HepG2 (cell line): ENCODE data around the gene IFT80. TPM values are rescaled to one million over a fixed set of nuclear protein-coding genes. Genes with fewer than 3 reads are reported as not detected.

Experiments used
- ATAC-seq: fragments of 200-7000 bp; cut with Tn5 transposase; 3 replicates; pipeline ENCODE4 v1.9.1; 2020; ENCODE audit warnings: mild to moderate bottlenecking, moderate library complexity
- BruUV-seq: library from RNA; stranded (reverse); fragments of 400-500 nt; replicated peaks from 2 replicates; lab custom pipeline; 2021; lab: Mats Ljungman, UMichigan
- CTCF ChIA-PET: fragments of 300-600 bp; formaldehyde crosslinking; extraction: SDS; loops from one replicate; lab custom pipeline; 2021; ENCODE audit warnings: low total read pairs, inconsistent platforms, low intra/inter-chr PET ratio; lab: Yijun Ruan, JAX
- POLR2A ChIA-PET: fragments of 350-600 bp; sonication (Branson Sonifier 250); formaldehyde crosslinking; loops from one replicate; lab custom pipeline; 2020; ENCODE audit warnings: antibody characterized with exemption, inconsistent platforms; lab: Yijun Ruan, JAX
- DNase-seq: peaks from one replicate; pipeline ENCODE4 v3.0.0-alpha.2; 2015; ENCODE audit warnings: low spot score
- FAIRE-seq: peaks from 3 replicates; lab custom pipeline; 2011; peaks lifted over from hg19 to GRCh38; lab: Jason Lieb, UNC
- H2AFZ ChIP-seq: one replicate; pipeline ENCODE4 v1.6.1; 2011; ENCODE audit warnings: low read length, inconsistent platforms
- H3K27ac ChIP-seq: fragments of 300-600 bp; 3 replicates; pipeline ENCODE4 v1.8.0; 2011; ENCODE audit warnings: mixed run types, mild to moderate bottlenecking, mixed read lengths, low read length, inconsistent platforms; ENCODE audit not compliant: insufficient read depth; ENCODE audit errors: extremely low read length
- H3K27me3 ChIP-seq, 2 experiments: fragments of 200-600 bp in 1 of 2; 2 replicates in 1 of 2; 3 replicates in 1 of 2; pipeline versions ENCODE4 v1.6.0 to v1.8.0; 2011; ENCODE audit warnings: low read length in 2 of 2, mild to moderate bottlenecking in 2 of 2, moderate library complexity in 2 of 2, inconsistent platforms in 1 of 2; ENCODE audit not compliant: insufficient read depth in 2 of 2, control insufficient read depth in 1 of 2
- H3K36me3 ChIP-seq, 2 experiments: fragments of 200-600 bp in 1 of 2; replicated peaks in 1 of 2; 2 replicates in 1 of 2; 3 replicates in 1 of 2; pipeline versions ENCODE4 v1.5.1 to v1.8.0; 2011; ENCODE audit warnings: low read length in 2 of 2, inconsistent platforms in 1 of 2; ENCODE audit not compliant: insufficient read depth in 2 of 2, control insufficient read depth in 1 of 2
- H3K4me1 ChIP-seq: 2 replicates; pipeline ENCODE4 v1.5.1; 2012; ENCODE audit warnings: low read length, inconsistent platforms; ENCODE audit not compliant: insufficient read depth
- H3K4me2 ChIP-seq: 2 replicates; pipeline ENCODE4 v1.6.0; 2011; ENCODE audit warnings: low read depth, low read length, inconsistent platforms
- H3K4me3 ChIP-seq, 3 experiments: fragments of 200-600 bp in 1 of 3; sonication (generic), shearing (Covaris generic) in 1 of 3; replicated peaks in 1 of 3; 2 replicates each; pipeline ENCODE4 v1.5.1; 2011 to 2016; ENCODE audit warnings: low read length in 3 of 3, inconsistent platforms in 2 of 3, low read depth in 2 of 3, mild to moderate bottlenecking in 2 of 3, control low read depth in 1 of 3, mixed read lengths in 1 of 3; ENCODE audit not compliant: insufficient read depth in 1 of 3
- H3K79me2 ChIP-seq: one replicate; pipeline ENCODE4 v1.6.1; 2011; ENCODE audit warnings: low read length, inconsistent platforms; ENCODE audit not compliant: insufficient read depth
- H3K9ac ChIP-seq: 2 replicates; pipeline ENCODE4 v1.6.0; 2011; ENCODE audit warnings: mild to moderate bottlenecking, low read depth, low read length, inconsistent platforms; ENCODE audit not compliant: insufficient read depth
- H3K9me3 ChIP-seq: 2 replicates; pipeline ENCODE4 v1.5.1; 2012; ENCODE audit warnings: mild to moderate bottlenecking, low read length
- H4K20me1 ChIP-seq: 2 replicates; pipeline ENCODE4 v1.6.0; 2011; ENCODE audit warnings: inconsistent platforms, mild to moderate bottlenecking, low read length, moderate library complexity; ENCODE audit not compliant: insufficient read depth
- ATAD3A ChIP-seq: sonication (generic); formaldehyde crosslinking; IDR thresholded peaks from 2 replicates; pipeline ENCODE4 v1.4.0; 2020; ENCODE audit warnings: missing genetic modification reagents
- GPN1 ChIP-seq: sonication (generic); formaldehyde crosslinking; IDR thresholded peaks from 2 replicates; pipeline ENCODE4 v1.5.1; 2020; ENCODE audit warnings: missing genetic modification reagents, borderline replicate concordance
- MTA3 ChIP-seq: sonication (generic); formaldehyde crosslinking; IDR thresholded peaks from 2 replicates; pipeline ENCODE4 v1.4.0; 2020; ENCODE audit warnings: missing genetic modification reagents
- RBFOX2 ChIP-seq: fragments of 200-400 bp; formaldehyde crosslinking; IDR thresholded peaks from 2 replicates; pipeline ENCODE4 v1.6.1; 2017; ENCODE audit warnings: low read depth, mild to moderate bottlenecking, low read length
- RCOR2 ChIP-seq: IDR thresholded peaks from 2 replicates; pipeline ENCODE4 v1.6.1; 2016; ENCODE audit warnings: missing biosample characterization, missing genetic modification reagents
- SRSF4 ChIP-seq: fragments of 200-400 bp; formaldehyde crosslinking; IDR thresholded peaks from one replicate; pipeline ENCODE4 v1.6.1; 2018; ENCODE audit warnings: mild to moderate bottlenecking, low read depth, low read length, moderate library complexity; ENCODE audit not compliant: poor library complexity, severe bottlenecking
- XBP1 ChIP-seq: sonication (generic); formaldehyde crosslinking; IDR thresholded peaks from 2 replicates; pipeline ENCODE4 v1.5.0; 2020; ENCODE audit warnings: missing genetic modification reagents
- YEATS2 ChIP-seq: sonication (generic); formaldehyde crosslinking; IDR thresholded peaks from 2 replicates; pipeline ENCODE4 v1.4.0; 2020; ENCODE audit warnings: missing genetic modification reagents, borderline replicate concordance
- ZNF30 ChIP-seq: sonication (generic); formaldehyde crosslinking; IDR thresholded peaks from 2 replicates; pipeline ENCODE4 v1.5.0; 2020; ENCODE audit warnings: mild to moderate bottlenecking, missing genetic modification reagents
- ZNF317 ChIP-seq: sonication (generic); formaldehyde crosslinking; IDR thresholded peaks from 2 replicates; pipeline ENCODE4 v1.5.0; 2020; ENCODE audit warnings: mild to moderate bottlenecking, missing genetic modification reagents
- ZNF44 ChIP-seq: sonication (generic); formaldehyde crosslinking; IDR thresholded peaks from 2 replicates; pipeline ENCODE4 v1.5.1; 2020; ENCODE audit warnings: mild to moderate bottlenecking, missing genetic modification reagents
- ZSCAN22 ChIP-seq: sonication (generic); formaldehyde crosslinking; IDR thresholded peaks from 2 replicates; pipeline ENCODE4 v1.4.0; 2020; ENCODE audit warnings: mild to moderate bottlenecking, missing genetic modification reagents
- WGBS: methylation state at CpG from one replicate; pipeline ENCODE4 v1.1.6; 2017; ENCODE audit warnings: low lambda C conversion rate; 5-methylcytosine and 5-hydroxymethylcytosine counted together
- in situ Hi-C: cut with HindIII; loops from 2 replicates; pipeline ENCODE4 v1.10.0; 2017; ENCODE audit warnings: low pct_unique_long_range_greater_than_20kb; ENCODE audit not compliant: extremely low pct_ligation_motif_present
- intact Hi-C: fragments of 100-400 bp; cut with micrococcal nuclease; formaldehyde crosslinking; loops from one replicate; pipeline ENCODE4 v1.10.0; 2022; ENCODE audit not compliant: unreplicated experiment
- polyA plus RNA-seq, 8 experiments: library from polyadenylated mRNA; depleted of rRNA in 3 of 8; stranded (reverse) in 7 of 8; unstranded in 1 of 8; fragments of >200 nt; fragmentation: Illumina TruSeq in 4 of 8; extraction: Trizol in 4 of 8; gene quantifications; 2 replicates each; pipeline versions ENCODE4 v1.2.1 to v1.2.3, GENCODE V29; 2011 to 2016; ENCODE audit warnings: low read depth in 4 of 8, missing spikeins in 1 of 8, mixed read lengths in 1 of 8; ENCODE audit not compliant: insufficient read depth in 1 of 8
- total RNA-seq, 5 experiments: library from RNA; depleted of rRNA; stranded (reverse); fragments of >200 nt; fragmentation: Illumina TruSeq; extraction: Trizol; gene quantifications; 2 replicates each; pipeline ENCODE4 v1.2.3, GENCODE V29; 2016; ENCODE audit warnings: low read depth in 1 of 5
- TF ChIP-seq, protein P1 (sequence below): sonication (generic); formaldehyde crosslinking; conservative IDR thresholded peaks from 2 replicates; pipeline ENCODE4 v1.4.0; 2020; ENCODE audit warnings: missing genetic modification reagents
- TF ChIP-seq, protein P2 (sequence below): sonication (generic); formaldehyde crosslinking; IDR thresholded peaks from 2 replicates; pipeline ENCODE4; 2020; ENCODE audit warnings: missing genetic modification reagents, mild to moderate bottlenecking, borderline replicate concordance

The IFT80 gene
- total and polyA plus RNA-seq, 2 of the 13 experiments (the other 11 are each of a cell fraction or from before 2014, with no cell fraction given), result 11.4 to 15.7 TPM

DNA sequence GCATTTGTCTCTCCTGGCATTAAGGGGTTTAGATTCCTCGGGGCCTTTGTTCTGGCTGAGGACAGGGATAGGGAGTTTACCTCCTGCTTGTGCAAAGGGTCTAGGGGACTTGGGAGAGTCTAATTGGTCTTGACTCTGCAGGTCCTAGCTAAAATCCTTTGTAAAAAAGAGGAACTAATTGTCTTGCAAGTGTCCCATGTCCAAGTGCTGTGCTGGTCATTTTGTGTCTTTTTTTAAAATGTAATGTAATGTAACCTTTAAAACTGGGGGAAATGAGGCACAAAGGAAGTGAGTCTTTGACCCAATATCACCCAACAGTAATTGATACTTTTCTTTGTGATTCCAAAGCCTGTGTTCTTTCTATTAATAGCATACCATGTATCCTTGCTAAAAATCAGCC lies 188.7 kb downstream of the IFT80 start:
- Histone ChIP-seq H3K4me2 (no peak overlapping the region), H4K20me1 (no peaks in the 10 kb centered on the region), H3K27ac (no peak overlapping the region), H3K9ac (no peak overlapping the region), H3K4me1 (no peaks in the 10 kb centered on the region), H2AFZ (no peak overlapping the region), H3K79me2 (no peaks in the 10 kb centered on the region), H3K36me3 (no peaks in the 10 kb centered on the region), H3K4me3 (no peak overlapping the region), H3K9me3 (no peaks in the 10 kb centered on the region)
- FAIRE-seq (no peak), ATAC-seq (no peak), DNase-seq (no peak)
- ChIA-PET CTCF (no interaction called here), POLR2A (no interaction called here)
- 39% methylated on average over 1 of the region's 1 CpG for WGBS
- in situ Hi-C loops, result no loop called here
- intact Hi-C loops, result no loop called here
- no TSS peak for BruUV-seq
- TF ChIP-seq RCOR2 (no peak), ATAD3A (CRISPR knock-in tag) (no peak), SRSF4 (no peak), XBP1 (CRISPR knock-in tag) (no peak), ZNF317 (no peak), ZNF30 (no peak), MTA3 (CRISPR knock-in tag) (no peak), GPN1 (CRISPR knock-in tag) (no peak), YEATS2 (CRISPR knock-in tag) (no peak), RBFOX2 (no peak), ZSCAN22 (CRISPR knock-in tag) (no peak), ZNF44 (CRISPR knock-in tag) (no peak)
- TF ChIP-seq, protein P1, sequence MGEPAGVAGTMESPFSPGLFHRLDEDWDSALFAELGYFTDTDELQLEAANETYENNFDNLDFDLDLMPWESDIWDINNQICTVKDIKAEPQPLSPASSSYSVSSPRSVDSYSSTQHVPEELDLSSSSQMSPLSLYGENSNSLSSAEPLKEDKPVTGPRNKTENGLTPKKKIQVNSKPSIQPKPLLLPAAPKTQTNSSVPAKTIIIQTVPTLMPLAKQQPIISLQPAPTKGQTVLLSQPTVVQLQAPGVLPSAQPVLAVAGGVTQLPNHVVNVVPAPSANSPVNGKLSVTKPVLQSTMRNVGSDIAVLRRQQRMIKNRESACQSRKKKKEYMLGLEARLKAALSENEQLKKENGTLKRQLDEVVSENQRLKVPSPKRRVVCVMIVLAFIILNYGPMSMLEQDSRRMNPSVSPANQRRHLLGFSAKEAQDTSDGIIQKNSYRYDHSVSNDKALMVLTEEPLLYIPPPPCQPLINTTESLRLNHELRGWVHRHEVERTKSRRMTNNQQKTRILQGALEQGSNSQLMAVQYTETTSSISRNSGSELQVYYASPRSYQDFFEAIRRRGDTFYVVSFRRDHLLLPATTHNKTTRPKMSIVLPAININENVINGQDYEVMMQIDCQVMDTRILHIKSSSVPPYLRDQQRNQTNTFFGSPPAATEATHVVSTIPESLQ (CRISPR knock-in tag), result no peak
- TF ChIP-seq, protein P2, sequence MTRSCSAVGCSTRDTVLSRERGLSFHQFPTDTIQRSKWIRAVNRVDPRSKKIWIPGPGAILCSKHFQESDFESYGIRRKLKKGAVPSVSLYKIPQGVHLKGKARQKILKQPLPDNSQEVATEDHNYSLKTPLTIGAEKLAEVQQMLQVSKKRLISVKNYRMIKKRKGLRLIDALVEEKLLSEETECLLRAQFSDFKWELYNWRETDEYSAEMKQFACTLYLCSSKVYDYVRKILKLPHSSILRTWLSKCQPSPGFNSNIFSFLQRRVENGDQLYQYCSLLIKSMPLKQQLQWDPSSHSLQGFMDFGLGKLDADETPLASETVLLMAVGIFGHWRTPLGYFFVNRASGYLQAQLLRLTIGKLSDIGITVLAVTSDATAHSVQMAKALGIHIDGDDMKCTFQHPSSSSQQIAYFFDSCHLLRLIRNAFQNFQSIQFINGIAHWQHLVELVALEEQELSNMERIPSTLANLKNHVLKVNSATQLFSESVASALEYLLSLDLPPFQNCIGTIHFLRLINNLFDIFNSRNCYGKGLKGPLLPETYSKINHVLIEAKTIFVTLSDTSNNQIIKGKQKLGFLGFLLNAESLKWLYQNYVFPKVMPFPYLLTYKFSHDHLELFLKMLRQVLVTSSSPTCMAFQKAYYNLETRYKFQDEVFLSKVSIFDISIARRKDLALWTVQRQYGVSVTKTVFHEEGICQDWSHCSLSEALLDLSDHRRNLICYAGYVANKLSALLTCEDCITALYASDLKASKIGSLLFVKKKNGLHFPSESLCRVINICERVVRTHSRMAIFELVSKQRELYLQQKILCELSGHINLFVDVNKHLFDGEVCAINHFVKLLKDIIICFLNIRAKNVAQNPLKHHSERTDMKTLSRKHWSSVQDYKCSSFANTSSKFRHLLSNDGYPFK (CRISPR knock-in tag), result no peak
- TF ChIP-seq, all 625 proteins: peak for 0
- H3K27me3 ChIP-seq, result 0 out of 5 replicates have a peak, but pooled peaks cover 0 to 2% of the 10 kb centered on the region in 2 experiments
